Left lung (tissue), 10 donors: ENCODE results near the gene ZC2HC1C. TPM values are rescaled to one million over a fixed set of nuclear protein-coding genes. Genes with fewer than 3 reads are reported as not detected.

ENCODE experiments used
- ATAC-seq: fragments of 200-7000 bp; cut with Tn5 transposase; one replicate; pipeline ENCODE4 v1.9.1; 2020; ENCODE audit warnings: moderate library complexity
- DNase-seq, 4 donors: peaks; one replicate each; pipeline ENCODE4 v3.0.0-alpha.2; 2013 to 2020
- H3K27ac ChIP-seq, 2 donors: fragments of 200-600 bp; sonication (generic) in 1 of 2; one replicate each; pipeline versions ENCODE4 v1.5.0 to v1.8.0; 2020 to 2021
- H3K27me3 ChIP-seq, 2 donors: fragments of 200-600 bp; sonication (generic) in 1 of 2; one replicate each; pipeline versions ENCODE4 v1.5.0 to v1.8.0; 2020 to 2021
- H3K36me3 ChIP-seq, 2 donors: fragments of 200-600 bp; sonication (generic) in 1 of 2; one replicate each; pipeline versions ENCODE4 v1.5.0 to v1.8.0; 2020 to 2021
- H3K4me1 ChIP-seq, 2 donors: fragments of 200-600 bp; one replicate each; pipeline ENCODE4 v1.8.0; 2021
- H3K4me3 ChIP-seq, 2 donors: fragments of 200-600 bp; sonication (generic) in 1 of 2; one replicate each; pipeline versions ENCODE4 v1.5.0 to v1.8.0; 2020 to 2021; ENCODE audit warnings: mild to moderate bottlenecking in 1 of 2
- H3K9me3 ChIP-seq, 2 donors: fragments of 200-600 bp; sonication (generic) in 1 of 2; one replicate each; pipeline versions ENCODE4 v1.5.0 to v1.8.0; 2020 to 2021
- CTCF ChIP-seq, 2 donors: fragments of 200-600 bp; sonication (generic) in 1 of 2; IDR thresholded peaks; one replicate each; pipeline versions ENCODE4 v1.5.0 to v1.8.0; 2021; ENCODE audit warnings: antibody characterized with exemption in 2 of 2
- intact Hi-C, 2 donors: fragments of 100-400 bp; cut with DNase I; formaldehyde crosslinking; loops; one replicate each; pipeline versions ENCODE4 v1.11.2 to v1.14.2; 2022
- polyA plus RNA-seq, 6 donors: library from polyadenylated mRNA; unstranded; fragments of 120-200 nt; gene quantifications; one replicate each; pipeline ENCODE4 v1.2.1, GENCODE V29; 2013; ENCODE audit not compliant: insufficient read length in 6 of 6
- total RNA-seq, 2 donors: library from RNA; stranded (reverse); fragmentation: NEBNext Ultra II Directional; extraction: Animal tissue kit (Norgen Biotek cat#: 25700); gene quantifications; one replicate each; pipeline ENCODE4 v1.2.1, GENCODE V29; 2021
- donor health status: DM: no; HTN: yes; CAD: no.
- donor health status: DM: no; HTN: no; CAD: no.

The ZC2HC1C gene
- total and polyA plus RNA-seq, 8 donors, result 3.1 to 6.6 (median 4.8) TPM

GRCh38 chr14:75060420-75060819 is 9.0 kb upstream of the ZC2HC1C start:
- Histone ChIP-seq H3K9me3 (no peaks in the 10 kb centered on the region), H3K4me1 (peaks cover 0 to 21% of the 10 kb centered on the region in 2 donors), H3K4me3 (no peak overlapping the region), H3K36me3 (no peaks in the 10 kb centered on the region), H3K27ac (no peak overlapping the region), H3K27me3 (no peaks in the 10 kb centered on the region)
- ATAC-seq, result no peak
- TF ChIP-seq CTCF (IDR thresholded peaks at IDR 0.05), result no peak
- intact Hi-C loops, result no loop called here
- DNase-seq, result no peak

GRCh38 chr14:75063013-75063412 is 6.4 kb upstream of the ZC2HC1C start:
- Histone ChIP-seq H3K27ac (peak overlapping the region in 1 of 2 donors; percentile 69), H3K9me3 (no peaks in the 10 kb centered on the region), H3K4me1 (peaks cover 4 to 30% of the 10 kb centered on the region in 2 donors), H3K27me3 (no peaks in the 10 kb centered on the region), H3K4me3 (peak overlapping the region; percentile 86 to 89), H3K36me3 (no peaks in the 10 kb centered on the region)
- ATAC-seq (no peak), DNase-seq (no peak)
- intact Hi-C loops, result no loop called here
- no peak for TF ChIP-seq CTCF (IDR thresholded peaks at IDR 0.05)

GRCh38 chr14:75063491-75064204 is 5.8 kb upstream of the ZC2HC1C start, which contains the start of gene ACYP1:
ACYP1 (minus strand) TSS chr14:75064024; CDS start chr14:75063553, 471 bp downstream.
- Histone ChIP-seq H3K4me3 (peak within 1 kb of the TSS; percentile 86 to 89), H3K36me3 (no peaks in the 10 kb centered on the region), H3K27ac (peak within 1 kb of the TSS; percentile 27 to 69), H3K4me1 (peaks cover 5 to 36% of the 10 kb centered on the region in 2 donors), H3K27me3 (no peaks in the 10 kb centered on the region), H3K9me3 (no peaks in the 10 kb centered on the region)
- TF ChIP-seq CTCF (IDR thresholded peaks at IDR 0.05), result no peak
- intact Hi-C loops, result no loop called here
- ATAC-seq, result peak; percentile 97
- DNase-seq, result peak; percentile 90 to 95 (median 94)

GRCh38 chr14:75064205-75064567 is 5.3 kb upstream of the ZC2HC1C start:
- intact Hi-C loops, result no loop called here
- Histone ChIP-seq H3K9me3 (no peaks in the 10 kb centered on the region), H3K27me3 (no peaks in the 10 kb centered on the region), H3K27ac (peak overlapping the region; percentile 27 to 69), H3K36me3 (no peaks in the 10 kb centered on the region), H3K4me1 (peaks cover 5 to 39% of the 10 kb centered on the region in 2 donors), H3K4me3 (peak overlapping the region; percentile 86 to 89)
- ATAC-seq, result no peak
- DNase-seq, result no peak
- TF ChIP-seq CTCF (IDR thresholded peaks at IDR 0.05), result no peak

GRCh38 chr14:75066691-75067090 is 2.8 kb upstream of the ZC2HC1C start:
- H3K27ac ChIP-seq, result no peak overlapping the region
- DNase-seq (no peak), ATAC-seq (no peak)
- intact Hi-C loops, result no loop called here
- H3K4me3 ChIP-seq, result no peak overlapping the region
- no peaks in the 10 kb centered on the region for H3K9me3 ChIP-seq
- no peaks in the 10 kb centered on the region for H3K27me3 ChIP-seq
- peaks cover 5 to 49% of the 10 kb centered on the region in 2 donors for H3K4me1 ChIP-seq
- no peak for TF ChIP-seq CTCF (IDR thresholded peaks at IDR 0.05)
- no peaks in the 10 kb centered on the region for H3K36me3 ChIP-seq
